NK-92 (cell line): ENCODE results near the gene VIPR2.
"Not testable (repeated sequence)": the region's sequence is repeated elsewhere in the genome, so short reads cannot be mapped to it uniquely, and the experiment has no call there.

Source experiments
- DNase-seq: peaks from one replicate; lab custom pipeline; 2025; ENCODE audit not compliant: unreplicated experiment; lab: John Stamatoyannopoulos, UW

The VIPR2 gene

DNA sequence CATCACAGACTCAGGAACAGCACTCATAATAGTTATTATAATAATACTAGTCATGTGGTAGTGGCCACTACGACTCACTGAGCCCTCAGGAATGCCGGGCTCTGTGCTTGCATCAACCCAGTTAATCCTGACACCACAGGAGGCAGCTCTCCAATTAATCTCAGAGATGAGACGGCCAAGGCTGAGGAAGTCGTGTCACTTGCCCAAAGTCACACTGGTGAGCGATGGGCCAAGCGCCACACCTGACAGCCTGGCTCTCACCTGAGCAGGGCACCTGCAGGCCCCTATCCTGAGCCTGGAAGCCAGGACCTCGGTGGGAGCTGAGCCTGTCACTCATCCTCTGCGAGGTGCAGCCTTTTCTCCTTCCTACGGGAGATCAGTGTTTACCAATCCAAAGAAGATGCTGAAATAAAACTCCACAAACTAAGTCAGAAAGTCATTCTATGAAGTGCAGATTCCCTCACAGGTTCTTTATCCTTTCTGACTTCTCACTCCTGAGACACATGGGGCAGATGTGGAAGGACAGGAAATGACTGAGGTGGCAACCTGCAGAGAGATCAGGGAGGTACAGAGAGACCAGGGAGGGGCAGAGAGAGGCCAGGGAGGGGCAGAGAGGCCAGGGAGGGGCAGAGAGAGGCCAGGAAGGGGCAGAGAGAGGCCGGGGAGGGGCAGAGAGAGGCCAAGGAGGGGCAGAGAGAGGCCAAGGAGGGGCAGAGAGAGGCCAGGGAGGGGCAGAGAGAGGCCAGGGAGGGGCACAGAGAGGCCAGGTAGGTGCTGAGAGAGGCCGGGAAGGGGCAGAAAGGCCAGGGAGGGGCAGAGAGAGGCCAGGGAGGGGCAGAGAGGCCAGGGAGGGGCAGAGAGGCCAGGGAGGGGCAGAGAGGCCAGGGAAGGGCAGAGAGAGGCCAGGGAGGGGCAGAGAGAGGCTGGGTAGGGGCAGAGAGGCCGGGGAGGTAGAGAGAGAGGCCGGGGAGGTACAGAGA lies 38.5 kb downstream of the VIPR2 start:
- no peak for DNase-seq

DNA sequence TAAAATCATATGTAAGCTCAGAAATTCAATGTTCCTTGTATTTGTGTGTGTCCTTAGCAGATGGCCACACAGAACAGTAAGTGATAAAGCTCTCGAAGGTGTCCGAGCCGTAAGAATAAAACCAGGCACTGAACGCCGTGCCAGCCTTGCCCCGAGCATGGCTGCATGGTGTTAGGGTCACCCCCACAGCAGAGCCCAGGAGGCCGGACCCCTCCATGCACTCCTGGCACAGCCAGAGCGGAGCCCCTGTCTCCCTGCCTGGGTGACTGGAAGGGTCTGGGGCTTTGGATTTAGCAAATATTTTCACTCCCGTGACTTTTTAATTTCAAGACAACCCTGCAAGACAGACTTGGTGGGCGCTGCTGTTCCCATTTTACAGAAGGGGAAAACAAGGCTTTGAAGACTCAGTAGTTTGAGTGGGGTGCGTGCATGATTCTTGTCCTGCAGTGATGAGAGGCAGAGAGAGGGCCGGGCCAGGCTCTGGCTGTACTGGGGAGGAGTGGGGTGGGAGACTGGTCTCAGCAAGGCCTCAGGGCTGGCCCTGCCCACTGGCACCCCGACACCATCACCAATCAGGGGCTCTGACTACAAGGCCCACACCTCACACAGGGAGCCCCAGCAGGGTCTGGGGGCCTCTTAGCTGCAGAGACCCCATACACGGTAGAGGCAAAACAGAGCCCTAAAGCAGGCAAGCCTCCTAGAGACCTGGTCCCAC lies 39.4 kb downstream of the VIPR2 start:
- DNase-seq: no peak

DNA sequence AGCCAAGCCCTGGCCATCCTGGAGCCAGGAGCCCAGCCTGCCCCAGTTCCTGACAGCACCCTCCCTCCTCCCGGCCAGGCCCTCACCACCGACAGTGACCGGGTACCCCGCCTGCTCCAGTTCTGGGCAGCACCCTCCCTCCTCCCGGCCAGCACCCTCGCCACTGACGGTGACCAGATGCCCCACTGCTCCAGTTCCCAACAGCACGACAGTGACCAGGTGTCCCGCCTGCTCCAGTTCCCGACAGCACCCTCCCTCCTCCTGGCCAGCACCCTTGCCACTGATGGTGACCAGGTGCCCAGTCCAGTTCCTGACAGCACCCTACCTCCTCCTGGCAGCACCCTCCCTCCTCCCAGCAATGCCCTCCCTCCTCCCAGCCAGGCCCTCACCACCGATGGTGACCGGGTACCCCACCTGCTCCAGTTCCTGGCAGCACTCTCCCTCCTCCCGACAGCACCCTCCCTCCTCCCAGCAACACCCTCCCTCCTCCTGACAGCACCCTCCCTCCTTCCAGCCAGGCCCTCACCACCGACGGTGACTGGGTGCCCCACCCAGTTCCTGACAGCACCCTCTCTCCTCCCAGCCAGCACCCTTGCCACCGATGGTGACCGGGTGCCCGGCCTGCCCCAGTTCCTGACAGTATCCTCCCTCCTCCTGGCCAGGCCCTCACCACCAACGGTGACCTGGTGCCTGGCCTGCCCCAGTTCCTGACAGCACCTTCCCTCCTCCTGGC lies 40.3 kb downstream of the VIPR2 start:
- DNase-seq: no peak

DNA sequence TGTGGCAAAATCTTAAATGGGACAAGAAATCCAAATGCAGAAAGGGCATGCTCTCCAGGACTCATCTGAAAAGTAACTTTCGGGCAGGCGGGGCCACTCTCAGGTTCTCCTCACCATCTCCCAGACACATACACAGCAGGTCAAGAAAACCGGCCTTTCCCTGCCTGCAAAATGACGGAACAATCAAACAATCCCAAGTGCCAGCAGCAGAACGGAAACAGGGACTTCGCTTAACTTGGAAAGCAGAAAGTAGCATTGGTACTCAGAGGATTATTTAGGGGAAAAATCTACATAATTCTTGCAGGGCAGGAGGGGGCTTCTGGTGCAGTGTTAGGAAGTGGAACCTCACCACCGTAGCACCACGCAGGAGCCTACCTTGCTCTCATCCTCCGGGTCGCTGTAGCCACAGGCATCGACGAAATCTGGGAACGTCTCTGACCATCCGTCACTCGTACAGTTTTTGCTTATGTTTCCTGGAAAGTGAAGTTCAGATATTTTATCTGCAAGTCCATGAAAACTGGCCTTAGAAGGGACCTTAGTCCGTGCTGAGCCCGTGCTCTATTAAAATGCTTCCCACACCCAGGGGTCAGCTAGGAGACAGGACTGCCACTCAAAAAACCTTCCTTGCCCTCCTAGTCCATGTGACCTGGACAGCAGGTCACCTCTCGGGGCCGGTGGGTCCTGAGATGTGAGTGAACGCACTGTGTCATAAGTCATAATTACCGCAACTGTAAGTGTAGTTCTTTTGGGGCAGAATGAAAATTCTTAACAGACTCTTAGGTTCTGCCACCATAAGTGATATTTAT lies 41.1 kb downstream of the VIPR2 start:
- DNase-seq: no peak

DNA sequence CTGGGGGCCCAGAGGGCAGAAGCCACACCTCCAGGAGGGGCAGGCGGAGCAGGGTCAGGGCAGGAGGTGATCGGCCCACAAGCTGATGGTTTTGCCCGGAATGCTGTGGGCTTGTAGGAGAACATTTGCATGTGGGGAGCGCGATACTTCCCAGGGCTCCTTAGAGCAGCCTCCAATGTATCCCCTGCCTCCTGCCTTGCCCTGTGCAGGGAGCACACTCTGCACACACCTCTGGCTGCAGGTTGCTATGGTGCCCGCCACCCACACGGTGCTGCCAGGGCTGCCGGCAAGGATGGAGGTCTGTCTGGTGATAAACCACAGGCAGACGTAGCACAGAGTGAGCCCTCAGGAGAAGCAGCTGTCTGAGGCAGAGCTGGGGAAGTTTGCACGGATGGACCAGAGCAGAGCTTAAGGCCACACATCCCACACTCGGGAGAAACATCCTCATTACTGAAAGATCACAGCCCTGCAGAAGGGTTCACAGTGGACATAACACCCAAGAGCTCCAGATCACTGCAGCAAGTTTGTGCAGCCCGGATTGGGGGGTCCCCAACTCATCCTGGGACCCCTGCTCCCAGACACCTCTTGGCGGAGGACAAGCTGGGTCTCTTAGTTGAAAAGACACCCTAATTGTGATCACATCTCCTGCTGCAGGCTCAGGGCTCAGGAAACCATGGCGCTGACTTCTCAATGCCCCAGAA lies 41.8 kb downstream of the VIPR2 start:
- no peak for DNase-seq

DNA sequence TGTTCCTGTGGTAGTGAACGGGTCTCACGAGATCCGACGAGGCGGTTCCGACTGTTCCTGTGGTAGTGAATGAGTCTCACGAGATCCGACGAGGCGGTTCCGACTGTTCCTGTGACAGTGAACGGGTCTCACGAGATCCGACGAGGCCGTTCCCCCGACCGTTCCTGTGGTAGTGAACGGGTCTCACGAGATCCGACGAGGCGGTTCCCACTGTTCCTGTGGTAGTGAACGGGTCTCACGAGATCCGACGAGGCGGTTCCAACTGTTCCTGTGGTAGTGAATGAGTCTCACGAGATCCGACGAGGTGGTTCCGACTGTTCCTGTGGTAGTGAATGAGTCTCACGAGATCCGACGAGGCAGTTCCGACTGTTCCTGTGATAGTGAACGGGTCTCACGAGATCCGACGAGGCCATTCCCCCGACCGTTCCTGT lies 43.0 kb downstream of the VIPR2 start:
- not testable (repeated sequence) for DNase-seq

DNA sequence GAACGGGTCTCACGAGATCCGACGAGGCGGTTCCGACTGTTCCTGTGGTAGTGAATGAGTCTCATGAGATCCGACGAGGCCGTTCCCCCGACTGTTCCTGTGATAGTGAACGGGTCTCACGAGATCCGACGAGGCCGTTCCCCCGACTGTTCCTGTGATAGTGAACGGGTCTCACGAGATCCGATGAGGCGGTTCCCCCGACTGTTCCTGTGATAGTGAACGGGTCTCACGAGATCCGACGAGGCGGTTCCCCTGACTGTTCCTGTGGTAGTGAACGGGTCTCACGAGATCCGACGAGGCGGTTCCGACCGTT lies 43.6 kb downstream of the VIPR2 start:
- DNase-seq: not testable (repeated sequence)

DNA sequence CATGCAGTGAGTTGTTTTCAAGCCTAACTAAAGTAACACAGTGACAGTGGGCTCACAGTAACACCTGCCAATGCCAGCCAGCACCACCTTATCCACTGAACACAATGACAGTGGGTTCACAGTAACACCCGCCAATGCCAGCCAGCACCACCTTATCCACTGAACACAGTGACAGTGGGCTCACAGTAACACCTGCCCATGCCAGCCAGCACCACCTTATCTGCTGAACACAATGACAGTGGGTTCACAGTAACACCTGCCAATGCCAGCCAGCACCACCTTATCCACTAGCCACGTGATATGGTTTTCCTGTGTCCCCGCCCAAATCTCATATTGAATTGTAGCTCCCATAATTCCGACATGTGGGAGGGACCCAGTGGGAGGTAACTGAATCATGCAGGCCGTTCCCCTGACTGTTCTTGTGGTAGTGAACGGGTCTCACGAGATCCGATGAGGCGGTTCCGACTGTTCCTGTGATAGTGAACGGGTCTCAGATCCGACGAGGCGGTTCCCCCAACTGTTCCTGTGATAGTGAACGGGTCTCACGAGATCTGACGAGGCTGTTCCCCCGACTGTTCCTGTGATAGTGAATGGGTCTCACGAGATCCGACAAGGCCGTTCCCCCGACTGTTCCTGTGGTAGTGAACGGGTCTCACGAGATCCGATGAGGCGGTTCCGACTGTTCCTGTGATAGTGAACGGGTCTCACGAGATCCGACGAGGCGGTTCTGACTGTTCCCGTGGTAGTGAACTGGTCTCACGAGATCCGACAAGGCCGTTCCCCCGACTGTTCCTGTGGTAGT lies 44.2 kb downstream of the VIPR2 start:
- DNase-seq: not testable (repeated sequence)

DNA sequence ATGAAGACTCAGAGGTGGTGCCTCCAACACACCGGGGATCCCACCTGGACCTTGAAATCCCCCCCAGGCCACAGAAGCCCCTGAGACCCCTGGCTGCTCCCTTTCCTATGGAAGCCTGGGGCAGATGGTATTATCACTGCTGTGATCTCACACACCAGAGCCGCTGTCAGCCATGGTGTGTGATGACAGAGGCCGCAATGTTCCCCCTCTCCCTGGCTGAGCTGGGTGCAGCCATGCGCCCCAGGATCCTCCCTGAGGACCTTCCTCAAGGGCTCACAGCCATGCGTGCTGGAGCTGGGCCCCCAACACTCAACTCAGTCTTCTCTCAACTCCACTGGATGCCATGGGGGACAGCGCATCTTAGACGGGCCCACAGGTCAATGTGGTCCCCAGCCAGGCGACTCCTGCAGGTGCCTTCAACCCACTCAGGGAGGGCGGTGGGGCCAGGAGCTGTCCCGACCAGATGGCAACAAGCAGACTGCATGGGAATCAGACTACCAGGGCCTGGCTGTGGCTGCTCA lies 44.9 kb downstream of the VIPR2 start:
- DNase-seq: no peak

DNA sequence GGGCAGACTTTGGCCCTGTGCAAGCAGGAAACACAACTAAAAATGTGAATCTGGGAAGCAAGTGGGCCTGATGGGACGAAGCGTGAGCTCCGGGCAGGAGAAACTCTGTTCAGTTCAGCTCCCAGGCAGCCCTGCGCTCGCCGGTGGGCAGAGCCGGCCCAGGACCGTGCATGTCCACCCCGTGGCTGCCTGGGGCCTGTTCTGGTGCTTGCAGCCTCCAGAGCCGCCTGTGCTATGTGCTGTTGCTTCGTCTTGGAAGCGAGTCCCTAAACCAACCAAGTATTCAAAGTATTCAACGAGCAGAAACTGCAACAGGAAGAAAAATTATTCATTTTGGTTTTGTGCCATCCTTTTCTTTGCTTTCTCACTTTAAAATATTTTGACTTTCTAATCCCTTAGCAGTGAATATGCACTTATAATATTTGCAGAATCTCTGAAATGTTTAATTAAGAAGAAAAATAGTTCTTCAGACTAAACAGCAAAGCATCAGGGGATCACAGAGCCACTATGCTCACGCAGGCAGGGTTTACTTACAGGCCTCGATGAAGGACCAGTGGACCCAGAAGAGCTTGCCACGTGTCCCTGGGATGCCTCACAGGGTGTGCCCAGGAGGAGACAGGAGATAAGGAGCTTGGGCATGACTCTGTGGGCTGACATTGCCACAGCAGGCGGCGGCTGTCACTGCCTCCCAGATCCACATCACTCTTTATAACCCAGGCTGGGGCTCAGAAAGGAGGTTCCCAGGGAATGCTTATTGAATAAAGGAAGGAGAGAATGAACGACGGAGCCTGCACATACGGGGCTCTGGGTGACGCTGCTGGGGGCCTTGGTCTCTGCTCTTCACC lies 45.6 kb downstream of the VIPR2 start:
- no peak for DNase-seq

DNA sequence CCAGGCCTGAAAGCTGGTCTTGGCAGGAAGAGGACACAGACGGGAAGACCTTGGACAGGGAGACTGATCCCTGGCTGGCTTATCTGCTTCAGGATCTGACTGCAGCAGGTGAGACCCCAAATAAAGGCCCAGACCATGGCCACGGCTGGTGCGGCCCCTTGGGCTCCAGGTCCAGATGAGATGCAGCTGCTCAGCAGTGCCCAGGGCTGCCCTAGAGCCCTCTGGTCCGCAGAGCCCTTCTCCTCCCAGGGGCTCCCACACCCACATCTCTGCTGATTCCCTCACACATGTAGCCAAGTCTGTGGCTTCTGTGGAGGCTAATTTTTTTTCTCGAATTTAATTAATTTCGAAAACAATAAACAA lies 46.3 kb downstream of the VIPR2 start:
- DNase-seq: no peak

DNA sequence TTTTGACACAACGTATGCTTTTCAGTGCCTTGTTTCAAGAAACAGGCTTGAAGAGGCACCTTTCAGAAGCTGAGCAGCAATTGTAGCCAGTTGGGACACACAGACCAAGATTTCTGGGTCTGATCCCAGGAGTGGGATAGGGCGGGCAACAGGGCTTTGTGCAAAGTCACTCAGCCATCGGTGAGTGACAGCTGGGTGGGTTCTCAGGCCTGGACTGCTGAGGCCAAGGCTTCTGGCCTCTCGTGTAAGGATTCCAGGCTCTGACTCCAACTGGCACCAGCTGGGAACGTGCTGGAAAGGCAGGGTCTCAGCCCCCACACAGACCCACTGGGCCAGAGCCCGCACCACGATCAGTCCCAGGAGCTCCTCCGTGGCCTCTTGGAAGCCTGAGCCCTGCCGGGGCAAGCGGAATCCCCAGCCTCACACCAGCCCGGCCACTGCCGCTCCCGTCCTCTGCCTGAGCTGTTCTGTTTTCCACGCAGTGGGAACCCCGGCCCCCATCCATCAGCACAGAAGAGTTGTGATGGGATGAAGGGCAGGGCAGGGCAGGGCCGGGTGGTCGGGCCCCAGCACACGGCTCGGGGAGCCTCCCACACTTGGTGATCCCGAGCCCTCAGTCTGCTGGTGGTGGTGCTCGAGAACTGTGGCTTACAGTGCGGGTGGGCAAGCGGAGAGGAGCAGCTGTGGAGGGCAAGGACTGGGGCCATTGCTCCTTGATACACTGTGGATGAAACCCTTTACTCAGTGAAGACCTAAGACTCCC lies 46.8 kb downstream of the VIPR2 start:
- no peak for DNase-seq

DNA sequence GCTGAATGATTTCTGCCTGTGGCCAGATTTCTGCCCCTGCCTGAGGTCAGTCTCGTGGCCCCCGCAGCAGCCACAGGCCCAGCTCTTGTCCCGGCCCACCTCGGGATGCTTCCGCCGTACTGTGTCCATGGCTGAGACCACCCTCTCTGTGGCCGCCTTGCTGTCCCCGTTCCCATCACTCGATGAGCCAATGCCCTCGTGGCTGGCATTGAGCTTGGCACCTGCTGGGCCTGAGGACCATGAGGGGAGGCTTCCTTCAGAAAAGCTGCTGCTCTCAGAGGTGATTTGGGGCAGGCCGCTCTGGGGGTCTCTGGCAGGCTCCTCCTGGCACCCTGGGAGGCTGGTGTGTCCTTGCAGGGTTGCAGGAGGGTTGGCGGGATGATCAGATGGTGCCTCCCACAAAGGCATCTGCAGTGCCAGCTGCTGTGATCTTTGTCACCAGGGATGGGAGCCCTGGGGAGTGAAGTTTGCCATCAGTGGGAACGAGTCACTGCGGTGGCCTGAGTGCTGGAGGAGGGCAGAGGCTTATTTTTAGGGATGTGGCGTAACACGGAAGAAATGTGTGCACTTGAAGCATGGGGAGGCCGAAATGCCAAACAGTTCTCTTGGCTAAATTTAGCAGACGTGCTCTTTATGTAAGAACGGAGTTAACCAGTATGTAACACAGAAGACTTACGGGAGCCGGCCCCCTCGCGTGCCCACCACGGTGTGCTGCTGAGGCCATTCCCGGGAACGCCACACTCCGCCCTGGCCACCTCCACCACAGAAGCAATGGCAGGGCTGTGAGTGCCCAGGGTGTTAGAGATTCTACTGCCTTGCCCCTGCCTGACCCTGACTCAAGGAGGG lies 47.7 kb downstream of the VIPR2 start:
- no peak for DNase-seq

DNA sequence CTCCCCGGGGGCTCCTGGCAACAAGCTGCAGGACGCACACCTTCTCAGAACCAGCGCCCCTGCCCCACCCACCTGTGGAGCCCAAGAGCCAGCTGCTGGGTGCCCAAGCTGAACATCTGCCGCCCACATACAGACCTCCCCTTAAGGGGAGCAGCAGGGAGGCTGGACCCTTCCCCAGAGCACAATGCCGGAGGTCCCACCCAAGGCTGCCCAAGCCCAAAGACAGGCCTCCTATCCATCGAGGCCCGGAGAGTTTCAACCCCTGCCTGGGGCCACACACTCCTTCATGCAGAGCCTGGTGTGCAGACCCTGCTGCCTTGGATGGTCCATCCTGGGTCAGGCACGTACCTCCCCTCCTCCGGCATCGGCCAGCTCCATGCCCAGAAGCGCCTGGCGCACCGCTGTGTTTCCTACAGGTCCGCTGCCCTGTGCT lies 48.7 kb downstream of the VIPR2 start:
- no peak for DNase-seq

DNA sequence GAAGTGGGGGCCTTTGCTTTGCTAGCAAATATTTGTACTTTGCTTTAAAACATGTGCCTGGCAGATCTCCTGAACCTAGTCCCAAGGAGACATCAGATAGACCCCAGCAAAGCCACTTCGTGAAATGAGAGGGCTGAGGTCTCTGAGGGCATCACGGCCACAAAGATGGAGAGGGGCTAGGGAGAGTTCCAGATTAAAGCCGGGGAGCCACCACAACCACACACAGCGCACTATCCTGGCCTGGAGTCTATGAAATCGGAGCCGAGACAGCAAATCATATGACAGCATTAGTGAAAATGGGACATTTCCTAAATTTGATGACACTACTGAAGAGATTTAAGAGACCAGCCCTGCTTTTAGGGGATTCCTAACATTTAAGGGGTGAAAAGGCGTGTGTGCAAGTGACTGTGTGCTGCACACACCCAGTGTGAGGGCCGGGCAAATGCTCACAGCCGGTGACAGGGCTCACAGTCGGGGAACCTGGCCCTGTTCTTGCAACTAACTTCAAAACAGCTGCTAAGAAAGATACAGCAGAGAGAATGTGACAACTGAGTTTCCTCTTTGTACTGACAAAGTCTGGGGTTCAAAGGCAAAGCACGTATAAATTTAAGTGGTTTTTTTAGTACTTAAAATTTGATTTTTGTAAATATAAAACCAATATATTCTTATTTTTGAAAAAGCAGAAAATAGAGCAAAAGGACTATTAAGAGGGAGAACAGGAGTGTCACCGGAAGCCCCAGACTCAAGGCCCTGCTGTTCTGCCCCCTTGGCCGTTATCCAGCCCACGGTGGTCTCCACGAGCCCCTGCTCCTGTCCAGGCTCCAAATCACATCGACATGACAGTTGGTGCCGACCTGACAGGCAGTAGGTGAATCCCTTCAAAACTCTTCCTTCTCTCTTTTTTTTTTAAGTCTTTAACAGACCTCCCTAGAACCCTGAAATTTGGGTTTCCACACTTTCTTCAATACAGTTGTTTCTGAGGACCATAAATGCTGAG lies 49.5 kb downstream of the VIPR2 start:
- DNase-seq: no peak
